ENCODE results near the gene FAAP20. TPM values are rescaled to one million over a fixed set of nuclear protein-coding genes. Genes with fewer than 3 reads are reported as not detected.
A peak's percentile ranks its signal among the peaks of the same experiment; 100 is the strongest.

The FAAP20 gene
- total RNA-seq, 5 donors from 2014 or later (not counting 1 experiment from before 2014, with no cell fraction given): 52.9 to 74.8 (median 68.2) TPM

GRCh38 chr1:2209400-2210083 lies 15.0 kb upstream of the FAAP20 start:
- DNase-seq (no peak), ATAC-seq (replicated peaks in 1 of 4) (no peak)
- ChIA-PET POLR2A (no interaction called here), CTCF (no interaction called here)
- WGBS (ENCODE audit: insufficient coverage): 78% methylated on average over 13 of the region's 18 CpGs
- Histone ChIP-seq H3K4me1 (ENCODE audit: control insufficient read depth in 1 of 2, extremely low read depth in 1 of 2, insufficient read depth in 2 of 2, low read length in 2 of 2) (peaks cover 5 to 30% of the 10 kb centered on the region in 2 experiments), H3K36me3 (ENCODE audit: control insufficient read depth in 2 of 2, extremely low read depth in 1 of 2, insufficient read depth in 1 of 2, low read length in 1 of 2) (no peaks in the 10 kb centered on the region), H3K27ac (ENCODE audit: low read length) (no peak overlapping the region), H3K9me3 (no peaks in the 10 kb centered on the region), H3K4me3 (ENCODE audit: control insufficient read depth in 1 of 2, extremely low read depth in 1 of 2, low read length in 1 of 2) (no peak overlapping the region), H3K27me3 (replicated peaks in 1 of 2; ENCODE audit: control insufficient read depth in 2 of 2, extremely low read depth in 1 of 2, insufficient read depth in 2 of 2, low read length in 1 of 2) (peaks cover 0 to 27% of the 10 kb centered on the region in 2 experiments)
- no peaks in the 10 kb centered on the region for H3K9me3 Mint-ChIP-seq
- no peak overlapping the region for H3K4me3 Mint-ChIP-seq
- no peaks in the 10 kb centered on the region for H3K36me3 Mint-ChIP-seq
- H3K4me1 Mint-ChIP-seq: peaks cover 0 to 19% (median 6%) of the 10 kb centered on the region in 3 donors
- no peak overlapping the region for H3K27ac Mint-ChIP-seq
- no peaks in the 10 kb centered on the region for H3K27me3 Mint-ChIP-seq

DNA sequence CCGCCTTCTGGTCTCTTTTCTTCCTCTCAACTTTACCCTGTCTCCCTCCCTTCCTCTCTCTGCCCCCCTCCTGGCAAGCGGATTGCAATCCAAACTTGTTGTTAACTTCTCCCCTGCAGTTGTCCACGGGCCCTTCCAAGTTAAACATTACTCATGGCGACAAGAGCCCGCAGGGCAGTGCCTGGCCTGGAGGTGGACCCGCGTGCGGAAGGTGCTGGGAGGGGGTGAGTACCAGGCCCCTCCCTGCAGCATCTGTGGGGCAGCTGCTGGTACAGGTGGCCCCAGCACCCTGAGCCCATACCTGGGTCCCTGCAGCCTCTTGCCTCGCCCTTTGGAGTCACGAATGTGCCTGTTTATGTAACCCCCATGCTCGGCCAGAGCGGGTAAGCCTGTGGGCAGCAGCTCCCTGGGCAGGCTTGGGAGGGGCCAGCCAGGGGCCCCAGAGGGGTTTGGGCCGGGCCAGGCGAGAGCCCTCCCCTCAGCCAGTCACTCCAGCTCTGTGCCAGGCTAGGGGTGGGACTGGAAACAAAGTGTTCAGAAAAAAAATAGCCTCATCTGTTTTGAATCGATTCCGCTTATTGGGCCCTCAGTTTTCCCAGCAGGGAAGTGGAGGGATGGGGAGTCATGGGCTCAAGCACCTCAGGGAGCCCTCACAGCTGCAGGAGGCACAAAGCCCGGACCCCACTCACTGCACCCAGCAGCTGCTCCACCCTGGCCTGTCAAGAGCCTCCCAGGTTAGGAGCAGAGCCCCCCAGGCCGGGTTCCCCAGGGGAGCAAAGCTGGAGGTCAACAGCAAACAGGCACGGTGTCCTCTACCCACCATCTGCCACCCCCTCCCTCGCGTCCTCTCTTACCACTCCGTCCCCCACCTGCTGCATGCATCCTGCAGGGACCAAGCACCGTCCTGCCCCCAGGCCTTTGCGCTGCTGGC lies 14.0 kb upstream of the FAAP20 start:
- no peaks in the 10 kb centered on the region for H3K36me3 Mint-ChIP-seq
- Histone ChIP-seq H3K9me3 (no peaks in the 10 kb centered on the region), H3K36me3 (ENCODE audit: control insufficient read depth in 2 of 2, extremely low read depth in 1 of 2, insufficient read depth in 1 of 2, low read length in 1 of 2) (no peaks in the 10 kb centered on the region), H3K27ac (ENCODE audit: low read length) (no peak overlapping the region), H3K4me1 (ENCODE audit: control insufficient read depth in 1 of 2, extremely low read depth in 1 of 2, insufficient read depth in 2 of 2, low read length in 2 of 2) (peaks cover 5 to 38% of the 10 kb centered on the region in 2 experiments), H3K4me3 (ENCODE audit: control insufficient read depth in 1 of 2, extremely low read depth in 1 of 2, low read length in 1 of 2) (no peak overlapping the region), H3K27me3 (replicated peaks in 1 of 2; ENCODE audit: control insufficient read depth in 2 of 2, extremely low read depth in 1 of 2, insufficient read depth in 2 of 2, low read length in 1 of 2) (peaks cover 0 to 18% of the 10 kb centered on the region in 2 experiments)
- ChIA-PET POLR2A (no interaction called here), CTCF (no interaction called here)
- H3K4me3 Mint-ChIP-seq: no peak overlapping the region
- DNase-seq (no peak), ATAC-seq (replicated peaks in 1 of 4) (no peak)
- no peak overlapping the region for H3K27ac Mint-ChIP-seq
- no peaks in the 10 kb centered on the region for H3K27me3 Mint-ChIP-seq
- no peaks in the 10 kb centered on the region for H3K9me3 Mint-ChIP-seq
- H3K4me1 Mint-ChIP-seq: peaks cover 0 to 20% (median 6%) of the 10 kb centered on the region in 3 donors
- WGBS (ENCODE audit: insufficient coverage): 88% methylated on average over 15 of the region's 24 CpGs

DNA sequence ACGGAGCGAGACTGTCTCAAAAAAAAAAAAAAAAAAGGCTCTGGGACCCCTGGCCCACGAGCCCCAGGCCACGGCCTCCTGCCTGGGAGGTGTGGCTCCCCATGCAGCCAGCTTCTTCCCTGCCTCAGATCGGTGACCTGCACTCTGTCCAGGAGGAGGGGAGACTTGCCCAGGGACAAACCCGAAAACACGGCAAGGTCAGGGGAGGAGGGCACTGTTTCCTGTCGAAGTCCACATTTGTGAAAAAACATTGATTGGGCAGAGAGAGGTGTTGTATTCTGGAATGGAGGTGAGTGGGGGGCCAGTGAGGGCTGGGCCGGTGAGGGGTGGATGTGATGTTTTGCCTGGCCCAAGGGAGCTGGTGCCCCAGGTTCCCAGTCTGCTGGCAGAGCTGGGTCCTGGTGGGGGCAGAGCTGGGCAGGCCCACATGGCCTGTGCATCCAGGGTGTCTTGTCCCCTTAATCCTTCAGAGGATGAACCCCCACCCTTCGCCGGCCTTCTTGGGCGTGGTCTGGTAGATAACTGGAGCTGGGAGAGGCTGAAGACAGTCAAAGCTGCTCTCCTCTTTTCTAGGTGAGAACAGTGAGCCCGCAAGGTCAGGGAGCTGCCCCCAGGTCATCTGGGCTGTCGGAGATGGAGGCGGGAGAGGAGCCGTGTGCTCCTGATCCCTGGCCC lies 12.4 kb upstream of the FAAP20 start:
- Histone ChIP-seq H3K27ac (ENCODE audit: low read length) (no peak overlapping the region), H3K9me3 (no peaks in the 10 kb centered on the region), H3K27me3 (replicated peaks in 1 of 2; ENCODE audit: control insufficient read depth in 2 of 2, extremely low read depth in 1 of 2, insufficient read depth in 2 of 2, low read length in 1 of 2) (peaks cover 0 to 4% of the 10 kb centered on the region in 2 experiments), H3K36me3 (ENCODE audit: control insufficient read depth in 2 of 2, extremely low read depth in 1 of 2, insufficient read depth in 1 of 2, low read length in 1 of 2) (no peaks in the 10 kb centered on the region), H3K4me1 (ENCODE audit: control insufficient read depth in 1 of 2, extremely low read depth in 1 of 2, insufficient read depth in 2 of 2, low read length in 2 of 2) (peaks cover 3 to 23% of the 10 kb centered on the region in 2 experiments), H3K4me3 (ENCODE audit: control insufficient read depth in 1 of 2, extremely low read depth in 1 of 2, low read length in 1 of 2) (no peak overlapping the region)
- no peak overlapping the region for H3K4me3 Mint-ChIP-seq
- H3K4me1 Mint-ChIP-seq: peaks cover 0 to 13% (median 4%) of the 10 kb centered on the region in 3 donors
- no peaks in the 10 kb centered on the region for H3K27me3 Mint-ChIP-seq
- ChIA-PET POLR2A (no interaction called here), CTCF (no interaction called here)
- 96% methylated on average over 13 of the region's 16 CpGs for WGBS (ENCODE audit: insufficient coverage)
- no peak for DNase-seq
- ATAC-seq (replicated peaks in 1 of 4): no peak
- H3K27ac Mint-ChIP-seq: no peak overlapping the region
- H3K9me3 Mint-ChIP-seq: no peaks in the 10 kb centered on the region
- H3K36me3 Mint-ChIP-seq: no peaks in the 10 kb centered on the region

DNA sequence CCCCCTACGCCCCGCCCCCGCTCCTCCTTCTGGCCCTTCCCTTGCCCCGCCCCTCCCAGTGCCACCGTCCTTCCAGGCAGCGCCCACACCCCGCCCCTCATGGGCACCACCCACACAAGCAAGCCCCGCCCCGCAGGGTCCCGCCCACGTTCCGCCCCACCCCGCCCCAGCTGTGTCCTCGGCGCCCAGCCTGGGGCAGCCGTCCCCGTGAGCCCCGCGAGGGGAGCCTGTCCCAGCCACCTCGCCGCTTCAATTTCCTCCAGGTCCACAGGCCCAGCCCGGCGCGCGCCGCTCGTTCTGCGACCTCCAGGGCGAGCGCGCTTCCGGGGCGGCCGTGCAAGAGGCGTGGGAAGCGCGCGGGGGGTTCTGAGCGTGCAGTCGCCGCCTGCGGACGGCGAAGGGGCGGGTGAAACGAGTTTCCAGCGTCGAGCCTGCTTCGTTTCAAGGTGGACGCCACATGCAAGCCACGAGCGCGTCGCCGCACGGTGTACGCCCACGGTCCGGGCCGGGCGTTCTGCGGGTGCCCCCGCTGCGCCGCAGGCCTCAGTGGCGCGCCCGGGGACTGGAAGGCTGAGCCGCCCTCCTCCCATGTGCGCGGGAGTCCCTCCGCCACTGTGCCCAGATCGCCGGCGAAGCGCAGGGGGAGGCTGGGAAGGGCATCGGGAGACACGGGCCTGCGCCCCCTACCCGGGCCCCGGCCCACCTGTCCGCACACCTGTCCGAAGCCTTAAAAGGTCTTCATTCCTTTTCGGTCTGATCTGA lies 10.8 kb upstream of the FAAP20 start:
- Histone ChIP-seq H3K9me3 (no peaks in the 10 kb centered on the region), H3K36me3 (ENCODE audit: control insufficient read depth in 2 of 2, extremely low read depth in 1 of 2, insufficient read depth in 1 of 2, low read length in 1 of 2) (no peaks in the 10 kb centered on the region), H3K27me3 (replicated peaks in 1 of 2; ENCODE audit: control insufficient read depth in 2 of 2, extremely low read depth in 1 of 2, insufficient read depth in 2 of 2, low read length in 1 of 2) (peaks cover 0 to 4% of the 10 kb centered on the region in 2 experiments), H3K4me3 (ENCODE audit: control insufficient read depth in 1 of 2, extremely low read depth in 1 of 2, low read length in 1 of 2) (peak overlapping the region; percentile 40 to 60), H3K27ac (ENCODE audit: low read length) (no peak overlapping the region), H3K4me1 (ENCODE audit: control insufficient read depth in 1 of 2, extremely low read depth in 1 of 2, insufficient read depth in 2 of 2, low read length in 2 of 2) (peaks cover 4 to 30% of the 10 kb centered on the region in 2 experiments)
- H3K27ac Mint-ChIP-seq: no peak overlapping the region
- H3K27me3 Mint-ChIP-seq: no peaks in the 10 kb centered on the region
- peak; percentile 89 to 91 (median 90) for ATAC-seq (replicated peaks in 1 of 4)
- ChIA-PET POLR2A (interaction anchor here in 1 of 2 donors (0.6 kb wide), 1 partner anchor 14 kb away, joined by 4 read pairs; no protein-coding TSS in a partner anchor), CTCF (interaction anchor here in 1 of 2 donors (0.8 to 1.5 kb wide), 2 partner anchors 10 to 184 kb away, joined by 3 read pairs; partner anchors contain the start of gene FAAP20)
- H3K36me3 Mint-ChIP-seq: no peaks in the 10 kb centered on the region
- H3K4me1 Mint-ChIP-seq: peaks cover 0 to 16% (median 4%) of the 10 kb centered on the region in 3 donors
- peak overlapping the region; percentile 52 to 65 (median 64) for H3K4me3 Mint-ChIP-seq
- 7% methylated on average over 74 of the region's 84 CpGs for WGBS (ENCODE audit: insufficient coverage)
- DNase-seq: peak; percentile 83 to 96 (median 91)
- H3K9me3 Mint-ChIP-seq: no peaks in the 10 kb centered on the region

DNA sequence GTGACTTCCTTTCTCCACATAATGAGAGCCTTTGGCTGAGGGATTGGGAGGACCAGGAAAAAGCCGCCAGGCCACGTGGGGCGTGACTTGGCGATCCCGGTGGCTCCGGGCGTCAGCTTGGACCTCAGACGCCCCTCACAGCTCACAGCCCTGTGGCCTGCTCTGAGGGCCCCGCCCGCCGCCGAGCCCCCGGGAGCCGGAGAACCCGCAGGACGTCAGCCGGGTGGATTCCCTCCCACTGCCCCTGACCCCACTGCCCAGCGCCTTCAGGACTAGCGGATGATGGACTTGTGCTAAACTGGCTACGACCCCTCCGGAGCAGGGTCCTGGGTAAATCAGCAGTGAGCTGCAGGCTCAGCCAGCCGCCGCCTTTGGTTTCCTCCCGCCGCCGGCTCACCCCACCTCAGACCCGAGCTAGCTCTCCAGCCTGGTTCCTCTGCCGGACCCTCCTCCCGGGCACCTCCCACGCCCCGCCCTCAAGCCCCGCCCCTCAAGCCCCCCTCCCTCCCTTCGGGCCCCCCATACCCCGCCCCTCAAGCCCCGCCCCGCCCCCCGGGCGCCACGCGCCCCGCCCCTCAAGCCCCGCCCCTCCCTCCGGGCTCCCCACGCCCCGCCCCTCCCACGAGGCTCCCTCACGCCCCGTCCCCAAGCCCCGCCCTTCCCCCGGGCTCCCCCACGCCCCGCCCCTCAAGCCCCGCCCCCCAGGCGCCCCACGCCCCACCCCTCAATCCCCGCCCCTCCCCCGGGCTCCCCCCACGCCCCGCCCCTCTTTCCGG lies 10.0 kb upstream of the FAAP20 start:
- Histone ChIP-seq H3K4me3 (ENCODE audit: control insufficient read depth in 1 of 2, extremely low read depth in 1 of 2, low read length in 1 of 2) (peak overlapping the region; percentile 28 to 30), H3K27me3 (replicated peaks in 1 of 2; ENCODE audit: control insufficient read depth in 2 of 2, extremely low read depth in 1 of 2, insufficient read depth in 2 of 2, low read length in 1 of 2) (peaks cover 0 to 4% of the 10 kb centered on the region in 2 experiments), H3K36me3 (ENCODE audit: control insufficient read depth in 2 of 2, extremely low read depth in 1 of 2, insufficient read depth in 1 of 2, low read length in 1 of 2) (no peaks in the 10 kb centered on the region), H3K27ac (ENCODE audit: low read length) (peak overlapping the region; percentile 69), H3K9me3 (no peaks in the 10 kb centered on the region), H3K4me1 (ENCODE audit: control insufficient read depth in 1 of 2, extremely low read depth in 1 of 2, insufficient read depth in 2 of 2, low read length in 2 of 2) (peaks cover 5 to 38% of the 10 kb centered on the region in 2 experiments)
- H3K4me1 Mint-ChIP-seq: peaks cover 6 to 23% (median 10%) of the 10 kb centered on the region in 3 donors
- ChIA-PET POLR2A (no interaction called here), CTCF (interaction anchor here in 1 of 2 donors (0.8 to 1.5 kb wide), 2 partner anchors 10 to 185 kb away, joined by 3 read pairs; partner anchors contain the start of gene FAAP20)
- H3K36me3 Mint-ChIP-seq: no peaks in the 10 kb centered on the region
- H3K27me3 Mint-ChIP-seq: no peaks in the 10 kb centered on the region
- WGBS (ENCODE audit: insufficient coverage): 30% methylated on average over 21 of the region's 60 CpGs
- H3K27ac Mint-ChIP-seq: peak overlapping the region in 1 of 2 donors; percentile 46
- ATAC-seq (replicated peaks in 1 of 4) (peak; percentile 21 to 56 (median 40)), DNase-seq (peak in 2 of 35 experiments; percentile 53 to 74)
- no peak overlapping the region for H3K4me3 Mint-ChIP-seq
- no peaks in the 10 kb centered on the region for H3K9me3 Mint-ChIP-seq

Data from T-cell (primary cell).